HG03159 (cell line): Measurements from ENCODE around the gene PDE4D.
"Not testable (repeated sequence)": the region's sequence is repeated elsewhere in the genome, so short reads cannot be mapped to it uniquely, and the experiment has no call there.

ENCODE experiments used
- ATAC-seq: cut with Tn5 transposase; IDR thresholded peaks from one replicate; pipeline ENCODE4 v1.9.1; 2021; ENCODE audit warnings: mild to moderate bottlenecking, moderate library complexity; ENCODE audit not compliant: unreplicated experiment

PDE4D gene

DNA sequence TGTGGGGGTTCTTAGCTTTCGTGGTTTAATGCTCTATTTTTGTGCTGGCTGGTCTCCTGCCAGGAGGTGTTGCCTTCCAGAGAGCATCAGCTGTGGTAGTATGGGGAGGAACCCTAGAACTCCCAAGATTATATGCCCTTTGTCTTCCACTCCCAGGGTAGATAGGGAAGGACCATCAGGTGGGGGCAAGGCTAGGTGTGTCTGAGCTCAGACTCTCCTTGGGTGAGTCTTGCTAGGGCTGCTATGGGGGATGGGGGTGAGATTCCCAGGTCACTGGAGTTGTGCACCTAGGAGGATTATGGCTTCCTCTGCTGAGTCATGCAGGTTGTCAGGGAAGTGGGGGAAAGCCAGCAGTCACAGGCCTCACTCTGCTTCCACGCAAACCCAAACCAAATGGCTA lies 584.8 kb downstream of the PDE4D start:
- not testable (repeated sequence) for ATAC-seq

DNA sequence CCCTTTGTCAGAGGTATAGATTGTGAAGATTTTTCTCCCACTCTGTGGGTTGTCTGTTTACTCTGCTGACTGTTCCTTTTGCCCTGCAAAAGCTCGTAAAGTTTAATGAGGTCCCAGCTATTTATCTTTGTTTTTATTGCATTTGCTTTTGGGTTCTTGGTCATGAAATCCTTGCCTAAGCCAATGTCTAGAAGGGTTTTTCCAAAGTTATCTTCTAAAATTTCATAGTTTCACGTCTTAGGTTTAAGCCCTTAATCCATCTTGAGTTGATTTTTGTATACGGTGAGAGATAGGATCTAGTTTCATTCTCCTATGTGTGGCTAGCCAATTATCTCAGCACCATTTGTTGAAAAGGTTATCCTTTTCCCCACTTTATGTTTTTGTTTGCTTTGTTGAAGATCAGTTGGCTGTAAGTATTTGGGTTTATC lies 590.2 kb downstream of the PDE4D start:
- ATAC-seq = not testable (repeated sequence)

DNA sequence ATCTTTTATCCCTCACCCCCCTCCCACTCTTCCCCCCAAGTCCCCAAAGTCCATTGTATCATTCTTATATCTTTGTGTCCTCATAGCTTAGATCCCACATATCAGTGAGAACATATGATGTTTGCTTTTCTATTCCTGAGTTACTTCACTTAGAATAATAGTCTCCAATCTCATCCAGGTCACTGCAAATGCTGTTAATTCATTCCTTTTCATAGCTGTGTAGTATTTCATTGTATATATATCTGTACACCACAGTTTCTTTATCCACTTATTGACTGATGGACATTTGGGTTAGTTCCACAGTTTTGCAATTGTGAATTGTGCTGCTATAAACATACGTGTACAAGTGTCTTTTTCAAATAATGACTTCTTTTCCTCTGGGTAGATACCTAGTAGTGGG lies 591.0 kb downstream of the PDE4D start:
- ATAC-seq = not testable (repeated sequence)

DNA sequence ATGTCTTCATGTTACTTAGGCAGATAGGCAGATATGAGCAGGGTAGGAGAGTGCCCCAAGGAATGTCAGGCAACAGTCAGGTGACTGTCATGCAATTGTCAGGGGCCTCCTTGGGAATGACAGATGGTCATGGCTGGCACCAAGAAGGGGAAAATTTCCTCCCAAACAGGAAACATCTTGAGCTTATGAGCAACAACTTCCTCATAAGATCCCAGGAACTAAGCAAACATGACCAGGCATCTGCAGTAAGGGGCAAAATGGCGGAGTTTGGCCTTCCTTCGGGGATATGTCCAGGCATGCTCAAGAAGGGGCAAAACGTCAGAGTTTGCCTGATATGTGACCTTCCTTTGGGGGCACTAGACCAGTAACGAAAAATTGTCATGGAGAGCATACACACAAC lies 591.8 kb downstream of the PDE4D start:
- no peak for ATAC-seq

DNA sequence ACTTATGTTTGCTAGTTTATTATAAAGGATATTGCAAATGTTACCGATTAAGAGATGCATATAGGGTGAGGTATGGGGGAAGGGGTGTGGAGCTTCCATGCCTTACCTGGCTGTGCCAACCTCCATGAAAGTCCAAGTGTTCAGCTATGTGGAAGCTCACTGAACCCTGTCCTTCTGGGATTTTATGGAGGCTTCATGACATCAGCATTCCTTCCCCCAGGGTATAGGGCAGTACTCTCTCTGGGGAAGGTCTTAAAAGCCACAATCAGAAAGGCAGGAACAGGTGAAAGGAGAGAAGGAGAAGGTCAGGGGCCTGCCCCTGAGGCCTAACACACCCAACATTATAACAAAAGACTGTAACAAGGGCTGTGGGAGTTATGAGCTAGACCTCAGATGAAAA lies 592.6 kb downstream of the PDE4D start:
- no peak for ATAC-seq

DNA sequence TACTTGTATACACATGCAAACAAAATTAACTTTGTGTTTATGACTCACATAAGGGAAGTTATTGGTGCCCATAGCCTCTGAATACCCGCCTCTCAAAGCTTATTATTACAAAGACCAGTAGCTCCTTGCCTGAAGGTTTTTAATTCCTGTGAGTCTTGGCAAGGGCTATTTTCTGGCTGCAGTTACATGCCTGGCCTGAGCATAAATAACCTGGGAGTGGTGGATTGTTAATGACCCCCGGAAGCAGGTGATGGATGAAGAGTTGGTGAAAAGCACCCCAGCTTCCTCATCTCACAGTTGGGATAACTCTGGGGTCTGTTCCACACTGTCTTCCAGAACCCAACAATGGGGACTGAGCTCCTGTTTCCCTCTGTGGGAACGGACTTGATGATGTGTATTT lies 594.5 kb downstream of the PDE4D start:
- no peak for ATAC-seq

DNA sequence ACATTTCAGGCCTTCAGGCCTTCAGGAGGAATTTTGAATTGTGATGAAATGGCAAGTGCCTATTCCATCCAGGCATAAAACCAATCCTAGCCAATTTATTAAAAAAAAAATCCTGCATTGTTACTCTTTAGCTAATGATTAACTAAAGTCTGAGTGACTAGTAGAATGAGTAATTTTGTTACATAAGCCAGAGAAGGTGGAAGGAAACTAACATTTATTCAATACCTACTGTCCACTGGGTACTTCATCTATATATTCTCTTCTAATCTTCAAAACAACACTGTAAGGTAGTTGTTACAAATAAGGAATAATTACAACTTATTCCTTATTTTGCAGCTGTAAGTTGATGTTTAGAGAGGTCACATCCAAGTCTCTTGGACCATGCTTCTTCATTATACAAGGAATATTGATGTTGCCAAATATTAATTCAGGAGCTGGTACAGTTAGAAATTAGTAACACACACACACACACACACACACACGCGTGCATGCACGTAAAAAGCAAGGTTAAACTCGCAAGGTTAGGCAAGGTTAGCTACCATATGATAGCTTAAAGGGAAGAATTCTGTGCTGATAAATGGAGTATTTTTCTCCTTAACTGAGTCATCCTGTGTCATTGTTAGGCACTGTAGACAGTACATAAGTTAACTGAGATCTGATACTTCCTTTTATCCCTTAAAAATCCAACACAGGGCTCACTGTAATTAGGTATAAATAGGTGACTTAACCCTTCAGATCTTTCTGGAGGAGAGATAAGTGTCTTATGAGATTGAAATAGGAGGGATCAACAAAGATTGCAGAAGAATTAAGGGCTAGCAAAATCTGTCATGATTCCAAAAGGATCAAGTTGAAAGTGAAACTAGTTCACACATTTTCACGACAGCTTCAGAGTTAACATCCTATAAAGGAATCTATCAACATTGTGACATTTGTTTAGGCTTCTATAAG lies 596.9 kb downstream of the PDE4D start:
- no peak for ATAC-seq

DNA sequence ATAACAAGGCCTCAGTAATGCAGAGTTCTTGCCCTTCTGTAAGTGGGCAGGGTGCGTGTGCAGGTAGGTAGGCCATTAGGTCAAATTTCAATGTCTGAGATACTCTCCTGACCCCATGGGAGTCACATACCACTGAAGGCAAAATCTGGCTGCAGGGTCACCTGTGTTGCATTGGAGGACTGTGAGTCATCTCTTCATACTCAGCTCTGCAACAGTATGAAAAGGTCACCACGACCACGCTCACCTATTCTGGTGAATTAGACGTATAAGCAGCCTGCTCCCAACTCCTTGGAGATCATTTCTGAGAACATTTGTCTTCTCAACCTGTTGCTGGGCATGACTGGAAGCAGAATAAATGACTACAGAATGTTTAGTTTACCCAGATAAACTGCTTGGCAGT lies 599.8 kb downstream of the PDE4D start:
- no peak for ATAC-seq

DNA sequence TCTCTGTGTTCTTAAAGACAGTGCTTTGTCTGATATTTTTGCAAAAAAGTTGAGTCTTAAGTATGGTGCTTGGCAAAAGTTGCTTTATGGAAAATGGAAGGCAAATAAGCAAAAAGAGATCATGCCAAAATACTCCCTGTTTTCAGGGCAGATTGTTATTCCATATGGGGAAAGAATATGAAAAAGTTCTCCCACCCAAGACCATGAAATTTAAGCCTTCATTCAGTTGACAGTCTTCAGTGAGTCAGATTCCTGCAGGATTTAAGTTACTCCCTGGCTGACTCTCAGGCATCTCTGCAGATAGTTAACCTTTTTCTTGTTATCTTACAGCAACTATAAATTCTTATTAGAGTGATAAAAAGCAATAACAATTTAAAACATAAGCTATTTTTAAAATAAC lies 601.6 kb downstream of the PDE4D start:
- ATAC-seq = no peak

DNA sequence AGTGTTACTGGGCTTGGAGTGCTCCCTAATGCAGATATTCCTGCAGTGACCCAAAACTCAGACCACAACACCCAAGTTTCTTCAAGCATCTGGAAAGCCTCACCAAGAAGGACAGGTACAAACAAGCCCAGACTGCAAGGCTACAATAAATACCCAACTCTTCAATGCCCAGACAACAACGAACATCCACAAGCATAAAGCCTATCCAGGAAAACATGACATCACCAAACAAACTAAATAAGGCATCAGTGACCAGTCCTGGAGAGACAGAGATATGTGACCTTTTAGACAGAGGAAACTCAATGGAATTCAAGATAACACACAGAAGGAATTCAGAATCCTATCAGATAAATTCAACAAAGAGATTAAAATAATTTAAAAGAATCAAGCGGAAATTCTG lies 605.6 kb downstream of the PDE4D start:
- ATAC-seq = no peak

DNA sequence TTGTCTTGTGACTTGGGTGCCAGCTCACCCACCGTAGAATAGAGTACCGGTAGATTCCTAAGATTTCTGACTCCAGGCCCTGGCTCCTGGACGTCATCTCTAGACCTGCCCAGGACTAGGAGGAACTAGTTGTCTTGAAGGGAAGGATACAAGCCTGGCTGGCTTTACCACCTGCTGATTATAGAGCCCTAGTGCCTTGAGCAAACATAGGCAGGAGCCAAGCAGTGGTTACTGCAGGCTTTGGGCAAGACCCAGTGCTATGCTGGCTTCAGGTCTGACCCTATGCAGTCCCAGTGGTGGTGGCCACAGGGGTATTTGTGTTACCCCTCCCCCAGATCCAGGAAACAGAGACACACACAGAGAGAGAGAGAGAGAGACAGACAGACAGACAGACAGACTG lies 606.2 kb downstream of the PDE4D start:
- no peak for ATAC-seq

DNA sequence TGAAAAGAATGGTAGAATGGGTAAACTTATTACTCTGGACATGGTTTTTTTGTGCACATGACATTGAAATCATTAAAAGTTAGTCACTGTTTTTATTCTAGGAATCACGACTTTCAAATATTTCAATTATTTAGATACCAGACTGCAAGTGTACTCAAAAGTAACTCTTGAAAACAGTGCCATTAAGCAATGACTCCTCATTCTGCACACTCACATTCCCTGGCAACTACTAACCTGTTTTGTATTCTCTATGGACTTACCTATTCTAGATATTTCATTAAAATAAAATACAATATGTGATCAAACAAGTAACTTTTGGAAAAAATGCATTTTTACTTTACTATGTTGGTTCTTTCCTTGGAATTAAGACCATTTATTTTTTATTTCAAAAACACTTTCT lies 607.0 kb downstream of the PDE4D start:
- no peak for ATAC-seq

DNA sequence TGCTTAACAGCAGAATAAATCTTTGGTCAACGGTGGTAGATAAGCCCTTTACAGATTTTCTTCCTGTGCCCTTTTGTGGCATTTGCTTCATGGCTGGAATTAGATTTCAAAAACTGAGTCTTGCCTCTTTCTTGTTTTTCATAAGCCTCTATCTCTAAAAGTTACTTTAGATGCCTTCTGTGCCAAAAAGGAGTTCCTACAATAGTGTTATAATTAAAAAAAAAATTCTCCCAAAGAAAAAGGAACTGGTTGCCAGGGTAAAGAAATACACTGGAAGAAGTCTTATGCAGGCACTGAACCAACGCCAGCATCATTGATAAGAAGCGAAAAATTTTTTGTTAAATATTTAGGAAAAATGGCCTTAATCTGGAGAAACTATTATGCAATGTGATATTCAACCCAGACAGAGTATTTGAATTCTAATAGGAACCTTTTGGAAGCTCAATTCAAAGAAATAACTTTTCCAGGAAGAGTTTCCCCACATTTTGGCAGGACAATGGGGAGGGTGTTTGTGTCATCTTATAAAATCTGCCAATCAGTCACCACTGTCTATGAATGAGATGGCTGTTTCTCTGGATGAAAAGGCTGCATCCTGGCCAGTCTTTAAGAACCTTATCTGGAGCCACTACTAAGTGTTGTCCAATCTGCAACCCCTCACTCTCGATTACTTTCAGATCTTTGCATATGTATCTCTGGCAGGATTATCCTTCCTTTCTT lies 608.1 kb downstream of the PDE4D start:
- no peak for ATAC-seq

DNA sequence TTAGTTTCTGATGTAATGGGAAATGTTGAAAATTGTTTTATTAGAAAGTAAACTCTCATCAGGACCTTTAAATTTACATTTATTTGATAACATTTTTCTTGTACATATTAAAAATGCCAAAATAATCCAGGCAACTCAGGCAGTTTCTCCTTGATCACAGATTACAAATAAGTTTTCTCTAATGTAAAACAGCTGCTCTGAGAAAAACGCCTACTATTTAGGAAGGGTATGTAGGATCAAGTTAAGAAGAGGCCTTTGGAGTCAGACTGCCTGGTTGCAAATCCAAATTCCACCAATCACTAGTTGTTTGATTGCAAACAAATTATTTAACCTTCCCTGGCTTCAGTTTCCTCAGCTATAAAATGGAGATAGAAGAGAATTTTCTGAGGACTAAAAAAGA lies 610.8 kb downstream of the PDE4D start:
- ATAC-seq = no peak

DNA sequence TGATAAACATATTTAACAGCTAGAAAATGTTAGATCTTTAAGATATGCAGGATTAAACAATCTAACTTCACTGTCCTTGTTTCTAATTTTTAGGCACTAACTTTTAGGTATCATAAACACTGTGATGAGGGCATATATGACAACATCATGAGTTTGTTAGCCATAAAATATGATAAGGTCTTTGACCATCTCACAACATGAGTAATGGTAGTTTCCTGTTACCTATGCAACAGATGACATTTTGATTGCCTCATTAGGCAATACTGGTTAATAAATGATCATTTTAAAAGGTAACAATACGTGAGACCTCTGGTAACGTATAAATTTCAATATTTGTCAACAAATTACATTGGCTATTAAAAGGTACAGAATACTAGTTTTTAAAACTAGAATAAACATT lies 613.5 kb downstream of the PDE4D start:
- no peak for ATAC-seq

DNA sequence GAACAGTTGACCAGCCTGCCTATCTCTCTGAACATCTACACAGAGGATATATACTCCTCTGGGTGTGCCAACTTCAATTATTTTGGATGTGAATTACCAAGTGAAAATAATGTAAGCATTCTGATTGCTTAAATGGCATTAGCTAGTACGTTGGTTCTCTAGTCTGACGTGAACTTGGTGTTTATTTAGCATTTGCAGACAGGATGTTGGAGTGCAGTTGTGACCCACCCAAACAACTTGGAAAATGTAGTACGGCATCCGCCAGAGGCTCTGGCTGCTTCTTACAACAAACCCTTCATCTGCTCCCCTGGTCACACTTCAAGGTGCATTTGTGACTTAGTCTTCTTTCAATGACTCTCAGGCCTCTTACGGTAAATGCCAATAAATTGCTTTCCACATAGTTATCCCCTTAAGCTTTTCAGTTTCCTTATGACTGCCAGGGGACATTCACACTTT lies 616.6 kb downstream of the PDE4D start:
- ATAC-seq = no peak

DNA sequence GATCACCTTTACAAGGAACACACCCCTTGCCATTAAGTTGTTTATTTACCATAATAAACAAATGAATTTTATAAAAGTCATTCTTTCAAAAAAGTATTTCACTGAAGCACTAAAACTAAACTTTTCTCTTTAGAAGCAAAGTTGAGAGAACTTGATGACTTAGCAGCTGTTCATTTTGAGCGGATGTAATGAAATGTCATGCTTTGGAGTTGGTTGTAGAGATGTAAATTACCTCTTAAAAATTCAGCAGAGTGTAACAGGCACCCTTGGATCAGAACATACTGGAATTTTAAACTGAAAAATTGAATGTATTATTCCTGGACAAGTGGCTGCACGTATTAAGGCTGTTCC lies 617.2 kb downstream of the PDE4D start:
- no peak for ATAC-seq

DNA sequence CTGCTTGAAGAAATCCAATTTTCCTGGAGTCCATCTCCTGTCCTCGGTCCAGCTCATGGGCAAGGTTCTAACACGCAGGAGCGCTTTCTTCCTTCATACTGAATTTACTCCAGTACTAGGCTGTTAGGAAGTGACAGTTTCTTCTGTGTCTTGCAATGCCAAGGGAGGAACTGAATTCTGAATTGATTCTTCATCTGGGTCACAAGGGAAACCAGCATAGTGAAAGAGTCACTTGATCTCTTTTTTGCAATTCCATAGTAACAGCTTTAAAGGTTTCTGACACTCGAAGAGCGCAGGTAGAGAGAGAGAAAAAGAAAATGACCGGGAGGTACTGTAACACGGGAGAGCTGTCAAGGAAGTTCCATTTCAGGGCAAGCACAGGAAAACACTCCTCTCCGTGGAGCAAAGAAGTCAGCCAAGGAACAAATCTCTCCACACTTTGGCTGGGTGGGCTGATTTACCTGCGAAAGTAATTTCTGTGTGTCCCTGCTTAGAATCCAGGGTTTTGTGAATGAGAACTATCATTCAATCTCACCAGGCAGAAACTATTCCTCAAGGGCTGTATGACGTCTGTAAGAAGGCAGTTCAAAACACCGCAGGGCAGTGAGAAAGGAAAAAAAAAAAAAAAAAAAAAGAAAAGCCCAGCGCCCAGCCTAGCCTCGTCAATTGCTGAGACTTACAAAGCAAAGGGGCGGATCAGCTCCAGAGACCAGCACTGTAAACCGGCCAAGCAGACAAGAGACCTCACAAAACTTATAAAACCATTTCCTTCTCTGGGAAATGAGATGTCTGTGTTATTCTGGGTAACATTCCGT lies 617.8 kb downstream of the PDE4D start:
- no peak for ATAC-seq

DNA sequence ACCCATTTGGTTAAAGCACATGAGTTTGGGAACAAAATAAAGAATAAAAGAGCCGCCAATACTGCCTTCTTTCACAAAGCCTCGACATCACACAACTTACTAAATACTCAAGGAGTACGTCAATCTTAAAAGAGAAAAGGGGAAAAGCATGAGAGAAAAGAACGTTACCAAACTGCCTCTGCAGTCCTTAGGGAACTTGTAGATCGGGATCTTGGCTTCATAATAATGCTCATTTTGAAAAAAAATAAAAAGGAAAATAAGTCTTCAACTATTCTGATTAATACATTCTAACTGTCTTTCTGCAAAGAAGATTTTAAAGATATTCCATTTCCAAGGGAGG lies 618.4 kb downstream of the PDE4D start:
- ATAC-seq = no peak

DNA sequence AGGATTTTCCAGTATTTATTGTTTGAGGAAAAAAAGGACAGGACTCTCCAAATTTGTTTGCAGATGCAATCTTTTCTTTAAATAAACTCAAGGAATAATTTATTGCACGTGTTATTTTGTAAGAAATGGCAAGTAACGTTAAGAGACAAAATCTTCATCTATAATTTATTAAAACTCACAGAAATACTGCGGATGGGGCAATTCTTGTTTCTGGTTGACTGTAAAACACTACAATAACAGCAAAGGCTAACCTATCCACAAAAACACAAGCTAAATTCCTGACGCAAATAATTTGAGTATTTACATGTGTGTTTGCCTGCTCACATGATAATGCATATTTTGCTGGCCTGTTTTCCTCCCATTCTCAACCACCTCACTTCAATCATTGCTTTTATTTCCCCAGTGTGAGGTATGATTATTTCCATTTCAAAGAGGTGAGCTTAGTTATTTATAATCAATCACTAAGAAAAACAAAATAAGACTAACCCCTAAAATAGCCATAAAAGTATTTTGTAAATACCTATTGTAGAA lies 619.4 kb downstream of the PDE4D start:
- no peak for ATAC-seq

DNA sequence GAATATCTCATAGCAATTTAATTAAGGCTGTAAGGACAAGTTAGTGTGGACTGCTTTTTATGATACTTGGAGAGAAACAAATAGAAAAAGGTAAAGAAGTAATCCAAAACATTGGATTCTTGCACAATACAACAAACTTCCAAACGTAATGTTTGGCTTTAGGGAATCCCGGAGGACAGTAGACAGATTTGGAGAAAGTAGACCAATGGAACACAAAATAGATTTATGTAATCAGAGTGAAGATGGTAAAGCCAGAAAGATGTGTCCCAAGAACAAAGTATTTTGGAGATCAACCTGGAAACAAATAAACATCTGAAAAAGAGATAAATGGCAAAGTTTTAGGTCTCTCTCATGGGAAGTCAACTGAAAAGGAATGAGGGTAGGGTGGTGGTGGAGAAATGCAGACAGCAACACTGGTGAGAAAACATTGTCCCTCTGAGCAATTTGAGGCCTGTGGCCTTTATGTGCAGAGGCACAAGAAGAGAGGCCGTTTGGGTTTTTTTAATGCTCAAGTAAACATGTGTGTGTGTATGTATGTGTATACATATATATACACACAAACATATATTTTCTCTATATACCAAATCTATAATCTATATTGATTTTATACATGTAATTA lies 620.6 kb downstream of the PDE4D start:
- no peak for ATAC-seq
